ENCODE results near the gene FAM53B.

FAM53B gene

GRCh38 chr10:124728071-124728829, 15.9 kb downstream of the FAM53B start (continued):
- TF ChIP-seq BACH2 (CRISPR knock-in tag; IDR thresholded peaks at IDR 0.05; ENCODE audit: borderline replicate concordance): no peak
- TF ChIP-seq OSR1 (CRISPR knock-in tag; IDR thresholded peaks at IDR 0.05): no peak
- TF ChIP-seq PPARA (CRISPR knock-in tag; IDR thresholded peaks at IDR 0.05; ENCODE audit: borderline replicate concordance): no peak
- TF ChIP-seq ZNF70 (CRISPR knock-in tag; IDR thresholded peaks at IDR 0.05): no peak
- TF ChIP-seq ZC3H10 (CRISPR knock-in tag; IDR thresholded peaks at IDR 0.05): no peak
- TF ChIP-seq RARB (CRISPR knock-in tag; IDR thresholded peaks at IDR 0.05): no peak

GRCh38 chr10:124727361-124727960, 16.7 kb downstream of the FAM53B start:
- TF ChIP-seq GLIS3 (CRISPR knock-in tag; IDR thresholded peaks at IDR 0.05) (no peak), BACH2 (CRISPR knock-in tag; IDR thresholded peaks at IDR 0.05; ENCODE audit: borderline replicate concordance) (no peak), ZNF565 (CRISPR knock-in tag; conservative IDR thresholded peaks at IDR 0.05; ENCODE audit: low read depth) (no peak), TCF4 (CRISPR knock-in tag; IDR thresholded peaks at IDR 0.05; ENCODE audit: borderline replicate concordance) (no peak), OSR1 (CRISPR knock-in tag; IDR thresholded peaks at IDR 0.05) (no peak), ZFP30 (CRISPR knock-in tag; IDR thresholded peaks at IDR 0.05) (no peak), TOX (CRISPR knock-in tag; IDR thresholded peaks at IDR 0.05; ENCODE audit: borderline replicate concordance) (no peak), CSRNP3 (CRISPR knock-in tag; IDR thresholded peaks at IDR 0.05) (no peak), POU6F1 (CRISPR knock-in tag; IDR thresholded peaks at IDR 0.05; ENCODE audit: borderline replicate concordance, low read depth) (no peak), CSDC2 (CRISPR knock-in tag; IDR thresholded peaks at IDR 0.05) (no peak), ZNF70 (CRISPR knock-in tag; IDR thresholded peaks at IDR 0.05) (no peak), ZFP3 (CRISPR knock-in tag; IDR thresholded peaks at IDR 0.05) (no peak), TSHZ2 (CRISPR knock-in tag; IDR thresholded peaks at IDR 0.05) (no peak), ISL1 (CRISPR knock-in tag; IDR thresholded peaks at IDR 0.05) (no peak), ARNTL (CRISPR knock-in tag; IDR thresholded peaks at IDR 0.05; ENCODE audit: borderline replicate concordance, low read depth) (no peak), PATZ1 (CRISPR knock-in tag; IDR thresholded peaks at IDR 0.05; ENCODE audit: borderline replicate concordance) (no peak), SNAI2 (CRISPR knock-in tag; IDR thresholded peaks at IDR 0.05) (no peak), ZNF8 (CRISPR knock-in tag; IDR thresholded peaks at IDR 0.05) (no peak)

GRCh38 chr10:124725791-124726190, 18.4 kb downstream of the FAM53B start:
- no peak for ATAC-seq
- TF ChIP-seq ZNF8 (CRISPR knock-in tag; IDR thresholded peaks at IDR 0.05): no peak
- no peak for TF ChIP-seq PATZ1 (CRISPR knock-in tag; IDR thresholded peaks at IDR 0.05; ENCODE audit: borderline replicate concordance)
- TF ChIP-seq TCF4 (CRISPR knock-in tag; IDR thresholded peaks at IDR 0.05; ENCODE audit: borderline replicate concordance): no peak
- TF ChIP-seq ZFP3 (CRISPR knock-in tag; IDR thresholded peaks at IDR 0.05): no peak
- TF ChIP-seq ISL1 (CRISPR knock-in tag; IDR thresholded peaks at IDR 0.05): no peak
- TF ChIP-seq ESRRG (CRISPR knock-in tag; IDR thresholded peaks at IDR 0.05): no peak
- TF ChIP-seq TOX (CRISPR knock-in tag; IDR thresholded peaks at IDR 0.05; ENCODE audit: borderline replicate concordance): no peak
- TF ChIP-seq GLIS3 (CRISPR knock-in tag; IDR thresholded peaks at IDR 0.05): no peak
- TF ChIP-seq TSHZ2 (CRISPR knock-in tag; IDR thresholded peaks at IDR 0.05): no peak
- TF ChIP-seq PPARA (CRISPR knock-in tag; IDR thresholded peaks at IDR 0.05; ENCODE audit: borderline replicate concordance): no peak
- TF ChIP-seq BACH2 (CRISPR knock-in tag; IDR thresholded peaks at IDR 0.05; ENCODE audit: borderline replicate concordance): no peak
- no peak for TF ChIP-seq ARNTL (CRISPR knock-in tag; IDR thresholded peaks at IDR 0.05; ENCODE audit: borderline replicate concordance, low read depth)

More at GRCh38 chr10:124727361-124727960, 16.7 kb downstream of the FAM53B start:
- no peak for ATAC-seq

Data from SK-N-SH treated with all-trans-retinoic acid at 6 μM for 48 hours (cell line).